ENCODE data around the gene CCT6B. TPM values are rescaled to one million over a fixed set of nuclear protein-coding genes. Genes with fewer than 3 reads are reported as not detected.

The CCT6B gene
- total RNA-seq, 1 experiment from 2014 or later = 1.7 TPM

GRCh38 chr17:34990921-34991365, 29.7 kb upstream of the CCT6B start:
- peaks cover 57 to 99% (median 96%) of the 10 kb centered on the region in 3 experiments for H3K36me3 Mint-ChIP-seq (ENCODE audit: insufficient read depth in 1 of 3, low read depth in 3 of 3)

More at GRCh38 chr17:34990921-34991365, 29.7 kb upstream of the CCT6B start:
- H3K9ac ChIP-seq (ENCODE audit: extremely low read depth, insufficient read length, low read length) = no peak overlapping the region
- no peak overlapping the region for H4K91ac ChIP-seq (ENCODE audit: insufficient read length, low read depth, low read length)
- H3K79me1 ChIP-seq (ENCODE audit: insufficient read depth, low read depth, low read length, poor library complexity, severe bottlenecking) = no peaks in the 10 kb centered on the region
- H2BK20ac ChIP-seq (ENCODE audit: low read depth, low read length, poor library complexity, severe bottlenecking) = no peak overlapping the region
- no peak overlapping the region for H3K14ac ChIP-seq (ENCODE audit: insufficient read depth, low read length)
- no peaks in the 10 kb centered on the region; the same call in 1 of the 2 replicates for H3K27me3 Mint-ChIP-seq (ENCODE audit: low read depth)
- H2AK5ac ChIP-seq (ENCODE audit: insufficient read length, low read length) = no peak overlapping the region
- H3K27ac Mint-ChIP-seq = no peak overlapping the region
- no peak for TF ChIP-seq CTCF (conservative IDR thresholded peaks at IDR 0.05)
- H4K20me1 ChIP-seq (ENCODE audit: control insufficient read depth, insufficient read depth, insufficient read length) = no peaks in the 10 kb centered on the region
- no peaks in the 10 kb centered on the region for H3K27me3 ChIP-seq (ENCODE audit: insufficient read depth, low read length)
- no peaks in the 10 kb centered on the region for H3K4me1 Mint-ChIP-seq
- no peaks in the 10 kb centered on the region for H3K79me2 ChIP-seq (ENCODE audit: insufficient read depth, low read length)
- H3K4me3 Mint-ChIP-seq = no peak overlapping the region
- no peak for DNase-seq
- no peak overlapping the region for H3K4me2 ChIP-seq (ENCODE audit: insufficient read depth, insufficient read length, low read length)
- H3K23ac ChIP-seq (ENCODE audit: insufficient read length, low read depth, low read length) = no peak overlapping the region
- no peak overlapping the region for H2BK120ac ChIP-seq (ENCODE audit: low read depth, low read length, poor library complexity, severe bottlenecking)
- no peaks in the 10 kb centered on the region for H3K4me1 ChIP-seq (ENCODE audit: insufficient read depth, low read length)
- H4K5ac ChIP-seq (ENCODE audit: insufficient read length, low read depth, low read length) = no peak overlapping the region
- H3K18ac ChIP-seq (ENCODE audit: insufficient read length, low read depth, low read length) = no peak overlapping the region
- no peak overlapping the region for H3K4ac ChIP-seq (ENCODE audit: low read depth, low read length)
- H2AFZ ChIP-seq (ENCODE audit: low read length) = no peak overlapping the region
- H2BK5ac ChIP-seq (ENCODE audit: insufficient read length, low read length) = no peak overlapping the region
- no peaks in the 10 kb centered on the region for H3K9me3 Mint-ChIP-seq
- H2BK12ac ChIP-seq (ENCODE audit: insufficient read length, low read depth, low read length) = no peak overlapping the region
- H3T11ph ChIP-seq (ENCODE audit: low read length) = no peak overlapping the region
- no peaks in the 10 kb centered on the region for H3K9me3 ChIP-seq (ENCODE audit: control insufficient read depth, low read depth, low read length)
- H3K56ac ChIP-seq (ENCODE audit: insufficient read length, low read depth, low read length) = no peak overlapping the region
- no peak overlapping the region for H2BK15ac ChIP-seq (ENCODE audit: low read depth, low read length)
- WGBS (ENCODE audit: extremely low coverage, insufficient read length, low lambda C conversion rate) = no CpG with 5 or more reads among the region's 6 CpGs
- H3K23me2 ChIP-seq (ENCODE audit: insufficient read length, low read depth, low read length, poor library complexity, severe bottlenecking) = no peaks in the 10 kb centered on the region
- H4K8ac ChIP-seq (replicated peaks; ENCODE audit: insufficient read length, low read depth, low read length) = no peak overlapping the region
- no peak overlapping the region for H3K27ac ChIP-seq (ENCODE audit: insufficient read length, low read depth, low read length)

All from H9 (cell line).